ENCODE measurements around the gene CHSY3. TPM values are rescaled to one million over a fixed set of nuclear protein-coding genes. Genes with fewer than 3 reads are reported as not detected.

Gene CHSY3
- total and polyA plus RNA-seq, 2 donors, result 0.59 to 1.0 TPM

DNA sequence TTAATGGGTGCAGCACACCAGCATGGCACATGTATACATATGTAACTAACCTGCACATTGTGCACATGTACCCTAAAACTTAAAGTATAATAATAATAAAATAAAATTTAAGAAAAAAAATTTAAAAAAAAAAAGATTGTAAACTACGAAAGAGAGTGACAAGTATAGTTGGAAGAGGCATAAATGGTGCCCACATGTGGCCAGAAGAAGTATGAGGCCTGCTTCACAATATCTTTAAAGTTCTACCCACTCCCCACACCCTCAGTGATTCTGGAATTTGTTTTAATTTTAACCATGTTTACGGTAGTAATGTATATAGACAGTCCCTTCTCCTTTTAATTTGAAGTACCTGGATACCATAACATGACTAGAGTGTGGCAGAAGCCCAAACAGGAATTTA is 172.7 kb downstream of the CHSY3 start:
- no peak overlapping the region for H3K27ac ChIP-seq (ENCODE audit: low read depth in 1 of 2, low read length in 1 of 2)
- no peaks in the 10 kb centered on the region for H3K36me3 ChIP-seq (ENCODE audit: control insufficient read depth in 2 of 2, insufficient read depth in 2 of 2, low read length in 1 of 2)
- H3K9me3 ChIP-seq (ENCODE audit: control insufficient read depth in 2 of 2, insufficient read depth in 1 of 2, low read length in 1 of 2), result no peaks in the 10 kb centered on the region
- DNase-seq (ENCODE audit: low read depth in 6 of 9, low spot score in 9 of 9), result no peak
- H3K27me3 ChIP-seq (ENCODE audit: control insufficient read depth in 2 of 2, insufficient read depth in 1 of 2, low read length in 1 of 2), result no peaks in the 10 kb centered on the region
- WGBS, result 95% methylated on average over 2 of the region's 2 CpGs
- H3K4me3 ChIP-seq (ENCODE audit: low read length in 2 of 2), result no peak overlapping the region
- H3K4me1 ChIP-seq (ENCODE audit: control insufficient read depth in 2 of 2, insufficient read depth in 2 of 2, low read length in 2 of 2), result no peaks in the 10 kb centered on the region

DNA sequence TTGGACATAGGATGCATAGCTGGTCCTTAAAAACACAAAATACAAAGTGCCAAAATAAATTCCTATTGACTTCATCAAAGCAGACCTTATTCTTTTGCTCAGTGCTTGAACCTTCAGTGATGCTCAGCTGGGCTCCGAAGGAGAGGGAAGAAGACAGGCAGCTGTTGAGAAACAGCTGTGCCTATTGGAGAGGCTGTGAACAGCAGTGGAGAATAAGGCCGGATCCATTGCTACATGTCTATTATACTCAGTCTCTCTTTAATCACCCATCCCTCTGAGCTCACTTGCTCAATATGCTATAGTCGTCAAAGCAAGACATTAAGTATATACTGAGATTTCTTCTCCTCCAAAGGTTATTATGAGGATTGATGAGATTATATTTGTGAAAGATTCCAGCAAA is 174.4 kb downstream of the CHSY3 start:
- Histone ChIP-seq H3K9me3 (ENCODE audit: control insufficient read depth in 2 of 2, insufficient read depth in 1 of 2, low read length in 1 of 2) (no peaks in the 10 kb centered on the region), H3K4me3 (ENCODE audit: low read length in 2 of 2) (no peak overlapping the region), H3K27ac (ENCODE audit: low read depth in 1 of 2, low read length in 1 of 2) (no peak overlapping the region), H3K36me3 (ENCODE audit: control insufficient read depth in 2 of 2, insufficient read depth in 2 of 2, low read length in 1 of 2) (no peaks in the 10 kb centered on the region), H3K27me3 (ENCODE audit: control insufficient read depth in 2 of 2, insufficient read depth in 1 of 2, low read length in 1 of 2) (no peaks in the 10 kb centered on the region), H3K4me1 (ENCODE audit: control insufficient read depth in 2 of 2, insufficient read depth in 2 of 2, low read length in 2 of 2) (no peaks in the 10 kb centered on the region)
- 97% methylated on average over 3 of the region's 3 CpGs for WGBS
- DNase-seq (ENCODE audit: low read depth in 6 of 9, low spot score in 9 of 9), result no peak

- no peak overlapping the region for H3K4me3 ChIP-seq (ENCODE audit: low read length in 2 of 2)
- no peaks in the 10 kb centered on the region for H3K4me1 ChIP-seq (ENCODE audit: control insufficient read depth in 2 of 2, insufficient read depth in 2 of 2, low read length in 2 of 2)
- no peaks in the 10 kb centered on the region for H3K27me3 ChIP-seq (ENCODE audit: control insufficient read depth in 2 of 2, insufficient read depth in 1 of 2, low read length in 1 of 2)
- 83% methylated on average over 8 of the region's 8 CpGs for WGBS
- H3K27ac ChIP-seq (ENCODE audit: low read depth in 1 of 2, low read length in 1 of 2), result no peak overlapping the region
- DNase-seq (ENCODE audit: low read depth in 6 of 9, low spot score in 9 of 9), result no peak
- H3K9me3 ChIP-seq (ENCODE audit: control insufficient read depth in 2 of 2, insufficient read depth in 1 of 2, low read length in 1 of 2), result no peaks in the 10 kb centered on the region
- no peaks in the 10 kb centered on the region for H3K36me3 ChIP-seq (ENCODE audit: control insufficient read depth in 2 of 2, insufficient read depth in 2 of 2, low read length in 1 of 2)
Observed at GRCh38 chr5:130090569-130091270, 186.5 kb downstream of the CHSY3 start.

DNA sequence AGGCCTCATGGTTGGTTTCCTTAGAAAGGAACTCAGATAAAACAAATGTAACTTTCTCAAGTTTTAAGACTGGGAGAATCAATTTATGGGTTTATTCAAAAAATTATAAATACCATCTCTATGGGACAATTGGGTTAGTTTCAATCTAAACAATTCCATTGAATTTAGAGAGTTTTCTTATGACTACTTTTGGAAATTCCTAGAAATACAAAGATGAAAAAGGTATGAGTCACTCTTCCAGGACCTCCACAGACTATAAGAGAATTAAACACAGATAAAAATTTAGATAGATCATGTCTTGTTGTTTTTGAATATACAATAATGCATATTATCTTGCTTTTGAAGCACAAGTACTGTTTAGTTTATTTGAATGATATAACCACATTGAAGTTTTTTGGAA is 188.7 kb downstream of the CHSY3 start:
- Histone ChIP-seq H3K4me1 (ENCODE audit: control insufficient read depth in 2 of 2, insufficient read depth in 2 of 2, low read length in 2 of 2) (no peaks in the 10 kb centered on the region), H3K36me3 (ENCODE audit: control insufficient read depth in 2 of 2, insufficient read depth in 2 of 2, low read length in 1 of 2) (no peaks in the 10 kb centered on the region), H3K27me3 (ENCODE audit: control insufficient read depth in 2 of 2, insufficient read depth in 1 of 2, low read length in 1 of 2) (no peaks in the 10 kb centered on the region), H3K9me3 (ENCODE audit: control insufficient read depth in 2 of 2, insufficient read depth in 1 of 2, low read length in 1 of 2) (no peaks in the 10 kb centered on the region), H3K4me3 (ENCODE audit: low read length in 2 of 2) (no peak overlapping the region), H3K27ac (ENCODE audit: low read depth in 1 of 2, low read length in 1 of 2) (no peak overlapping the region)
- DNase-seq (ENCODE audit: low read depth in 6 of 9, low spot score in 9 of 9), result no peak

DNA sequence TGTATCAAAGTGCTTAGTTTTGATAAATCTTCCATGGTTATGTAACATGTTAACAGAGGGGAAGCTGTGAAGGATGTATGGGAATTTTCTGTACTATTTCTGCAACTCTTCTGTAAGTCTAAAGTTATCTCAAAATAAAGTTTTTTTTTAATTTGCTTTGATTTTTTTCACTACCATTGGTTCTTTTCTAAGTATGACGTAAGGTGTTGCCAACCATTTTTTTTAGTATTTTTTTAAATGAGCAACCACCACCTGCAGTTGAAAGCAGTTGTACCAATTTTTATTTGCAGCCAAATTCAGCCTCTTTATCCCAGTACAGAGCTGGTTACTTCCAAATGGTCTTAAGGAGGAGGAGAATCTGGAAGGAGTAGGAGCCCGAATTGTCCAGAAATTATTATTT is 192.2 kb downstream of the CHSY3 start:
- WGBS, result 94% methylated on average over 2 of the region's 2 CpGs
- Histone ChIP-seq H3K27ac (ENCODE audit: low read depth in 1 of 2, low read length in 1 of 2) (no peak overlapping the region), H3K36me3 (ENCODE audit: control insufficient read depth in 2 of 2, insufficient read depth in 2 of 2, low read length in 1 of 2) (no peaks in the 10 kb centered on the region), H3K4me3 (ENCODE audit: low read length in 2 of 2) (no peak overlapping the region), H3K9me3 (ENCODE audit: control insufficient read depth in 2 of 2, insufficient read depth in 1 of 2, low read length in 1 of 2) (no peaks in the 10 kb centered on the region), H3K4me1 (ENCODE audit: control insufficient read depth in 2 of 2, insufficient read depth in 2 of 2, low read length in 2 of 2) (no peaks in the 10 kb centered on the region), H3K27me3 (ENCODE audit: control insufficient read depth in 2 of 2, insufficient read depth in 1 of 2, low read length in 1 of 2) (no peaks in the 10 kb centered on the region)
- DNase-seq (ENCODE audit: low read depth in 6 of 9, low spot score in 9 of 9), result no peak

- 92% methylated on average over 2 of the region's 2 CpGs for WGBS
- Histone ChIP-seq H3K4me1 (ENCODE audit: control insufficient read depth in 2 of 2, insufficient read depth in 2 of 2, low read length in 2 of 2) (no peaks in the 10 kb centered on the region), H3K27me3 (ENCODE audit: control insufficient read depth in 2 of 2, insufficient read depth in 1 of 2, low read length in 1 of 2) (no peaks in the 10 kb centered on the region), H3K9me3 (ENCODE audit: control insufficient read depth in 2 of 2, insufficient read depth in 1 of 2, low read length in 1 of 2) (no peaks in the 10 kb centered on the region), H3K36me3 (ENCODE audit: control insufficient read depth in 2 of 2, insufficient read depth in 2 of 2, low read length in 1 of 2) (no peaks in the 10 kb centered on the region), H3K4me3 (ENCODE audit: low read length in 2 of 2) (no peak overlapping the region), H3K27ac (ENCODE audit: low read depth in 1 of 2, low read length in 1 of 2) (no peak overlapping the region)
- DNase-seq (ENCODE audit: low read depth in 6 of 9, low spot score in 9 of 9), result no peak
Observed at GRCh38 chr5:130099008-130099407, 194.7 kb downstream of the CHSY3 start.

- Histone ChIP-seq H3K27ac (ENCODE audit: low read depth in 1 of 2, low read length in 1 of 2) (no peak overlapping the region), H3K4me1 (ENCODE audit: control insufficient read depth in 2 of 2, insufficient read depth in 2 of 2, low read length in 2 of 2) (no peaks in the 10 kb centered on the region), H3K27me3 (ENCODE audit: control insufficient read depth in 2 of 2, insufficient read depth in 1 of 2, low read length in 1 of 2) (no peaks in the 10 kb centered on the region), H3K36me3 (ENCODE audit: control insufficient read depth in 2 of 2, insufficient read depth in 2 of 2, low read length in 1 of 2) (no peaks in the 10 kb centered on the region), H3K9me3 (ENCODE audit: control insufficient read depth in 2 of 2, insufficient read depth in 1 of 2, low read length in 1 of 2) (no peaks in the 10 kb centered on the region), H3K4me3 (ENCODE audit: low read length in 2 of 2) (no peak overlapping the region)
- WGBS, result 81% methylated on average over 3 of the region's 3 CpGs
- no peak for DNase-seq (ENCODE audit: low read depth in 6 of 9, low spot score in 9 of 9)
Observed at GRCh38 chr5:130102375-130102774, 198.1 kb downstream of the CHSY3 start.

GRCh38 chr5:130102960-130103359 is 198.7 kb downstream of the CHSY3 start:
- Histone ChIP-seq H3K27ac (ENCODE audit: low read depth in 1 of 2, low read length in 1 of 2) (no peak overlapping the region), H3K27me3 (ENCODE audit: control insufficient read depth in 2 of 2, insufficient read depth in 1 of 2, low read length in 1 of 2) (no peaks in the 10 kb centered on the region), H3K9me3 (ENCODE audit: control insufficient read depth in 2 of 2, insufficient read depth in 1 of 2, low read length in 1 of 2) (no peaks in the 10 kb centered on the region), H3K4me3 (ENCODE audit: low read length in 2 of 2) (no peak overlapping the region), H3K4me1 (ENCODE audit: control insufficient read depth in 2 of 2, insufficient read depth in 2 of 2, low read length in 2 of 2) (no peaks in the 10 kb centered on the region), H3K36me3 (ENCODE audit: control insufficient read depth in 2 of 2, insufficient read depth in 2 of 2, low read length in 1 of 2) (no peaks in the 10 kb centered on the region)
- DNase-seq (ENCODE audit: low read depth in 6 of 9, low spot score in 9 of 9), result no peak
- 94% methylated on average over 1 of the region's 1 CpG for WGBS

GRCh38 chr5:130104895-130105688 is 200.8 kb downstream of the CHSY3 start:
- Histone ChIP-seq H3K36me3 (ENCODE audit: control insufficient read depth in 2 of 2, insufficient read depth in 2 of 2, low read length in 1 of 2) (no peaks in the 10 kb centered on the region), H3K4me1 (ENCODE audit: control insufficient read depth in 2 of 2, insufficient read depth in 2 of 2, low read length in 2 of 2) (no peaks in the 10 kb centered on the region), H3K9me3 (ENCODE audit: control insufficient read depth in 2 of 2, insufficient read depth in 1 of 2, low read length in 1 of 2) (no peaks in the 10 kb centered on the region), H3K4me3 (ENCODE audit: low read length in 2 of 2) (no peak overlapping the region), H3K27me3 (ENCODE audit: control insufficient read depth in 2 of 2, insufficient read depth in 1 of 2, low read length in 1 of 2) (no peaks in the 10 kb centered on the region), H3K27ac (ENCODE audit: low read depth in 1 of 2, low read length in 1 of 2) (no peak overlapping the region)
- no peak for DNase-seq (ENCODE audit: low read depth in 6 of 9, low spot score in 9 of 9)
- WGBS, result 100% methylated on average over 1 of the region's 1 CpG
